ENCODE data around the gene IQSEC3.

Gene IQSEC3

DNA sequence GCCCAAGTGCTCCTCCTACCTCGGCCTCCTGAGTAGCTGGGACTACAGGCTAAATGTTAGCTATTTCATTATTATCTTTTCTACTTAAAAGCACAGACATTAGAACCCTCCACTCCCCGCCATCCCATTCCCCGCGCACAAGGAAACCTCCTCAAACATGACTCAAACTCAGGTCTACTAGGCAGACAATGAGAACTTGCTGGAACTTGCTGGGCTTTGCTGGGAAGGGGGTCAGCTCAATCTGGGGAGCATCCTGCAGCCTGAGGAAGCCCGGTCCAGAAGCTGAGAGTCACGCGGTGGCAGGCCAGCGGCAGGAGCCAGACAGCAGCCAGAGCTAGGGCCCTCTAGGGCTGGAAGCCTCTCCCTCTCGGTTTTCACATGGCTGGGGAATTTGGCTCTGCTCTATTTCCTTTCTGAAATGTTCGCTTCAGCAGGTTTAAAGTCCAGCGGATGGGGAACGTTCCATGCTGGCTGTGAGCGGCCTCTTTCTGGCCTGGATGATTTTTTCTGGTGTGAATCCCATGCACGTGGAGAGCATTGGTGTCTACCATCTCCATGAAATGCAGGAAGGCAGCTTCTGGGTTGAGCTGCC is 78.9 kb downstream of the IQSEC3 start:
- no peaks in the 10 kb centered on the region for H3K9me3 ChIP-seq
- DNase-seq: no peak
- H3K4me1 ChIP-seq: peaks cover 0 to 5% (median 0%) of the 10 kb centered on the region in 4 donors
- TF ChIP-seq, protein P1, sequence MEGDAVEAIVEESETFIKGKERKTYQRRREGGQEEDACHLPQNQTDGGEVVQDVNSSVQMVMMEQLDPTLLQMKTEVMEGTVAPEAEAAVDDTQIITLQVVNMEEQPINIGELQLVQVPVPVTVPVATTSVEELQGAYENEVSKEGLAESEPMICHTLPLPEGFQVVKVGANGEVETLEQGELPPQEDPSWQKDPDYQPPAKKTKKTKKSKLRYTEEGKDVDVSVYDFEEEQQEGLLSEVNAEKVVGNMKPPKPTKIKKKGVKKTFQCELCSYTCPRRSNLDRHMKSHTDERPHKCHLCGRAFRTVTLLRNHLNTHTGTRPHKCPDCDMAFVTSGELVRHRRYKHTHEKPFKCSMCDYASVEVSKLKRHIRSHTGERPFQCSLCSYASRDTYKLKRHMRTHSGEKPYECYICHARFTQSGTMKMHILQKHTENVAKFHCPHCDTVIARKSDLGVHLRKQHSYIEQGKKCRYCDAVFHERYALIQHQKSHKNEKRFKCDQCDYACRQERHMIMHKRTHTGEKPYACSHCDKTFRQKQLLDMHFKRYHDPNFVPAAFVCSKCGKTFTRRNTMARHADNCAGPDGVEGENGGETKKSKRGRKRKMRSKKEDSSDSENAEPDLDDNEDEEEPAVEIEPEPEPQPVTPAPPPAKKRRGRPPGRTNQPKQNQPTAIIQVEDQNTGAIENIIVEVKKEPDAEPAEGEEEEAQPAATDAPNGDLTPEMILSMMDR (IDR thresholded peaks at IDR 0.05): no peak
- H3K36me3 ChIP-seq: no peaks in the 10 kb centered on the region
- no peak overlapping the region for H3K4me3 ChIP-seq
- intact Hi-C loops (cut with DNase I; ENCODE audit: low total_unique reads): no loop called here
- peaks cover 0 to 5% of the 10 kb centered on the region in 2 donors for H3K27me3 ChIP-seq
- H3K27ac ChIP-seq: no peak overlapping the region

DNA sequence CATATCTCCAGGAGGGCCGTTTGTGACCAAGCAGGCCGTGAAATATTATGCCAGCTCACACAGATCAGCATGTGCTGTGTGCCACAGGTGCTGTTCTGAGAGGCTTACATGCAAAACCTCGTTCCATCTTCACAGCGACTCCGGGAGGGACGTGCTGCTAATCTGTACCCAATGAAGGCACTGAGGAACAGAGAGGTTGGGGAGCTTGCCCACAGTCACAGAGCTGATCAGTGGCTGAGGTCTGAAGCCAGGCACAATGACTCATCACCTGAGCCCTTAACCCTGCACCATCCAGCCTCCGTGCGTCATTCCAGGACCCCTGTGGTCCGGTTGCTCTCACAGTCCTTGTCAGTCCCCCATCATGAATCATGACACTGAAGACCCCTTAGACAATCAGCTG is 80.7 kb downstream of the IQSEC3 start:
- Histone ChIP-seq H3K9me3 (no peaks in the 10 kb centered on the region), H3K36me3 (no peaks in the 10 kb centered on the region), H3K4me1 (peaks cover 0 to 5% (median 0%) of the 10 kb centered on the region in 4 donors), H3K27me3 (no peaks in the 10 kb centered on the region), H3K4me3 (no peak overlapping the region), H3K27ac (no peak overlapping the region)
- intact Hi-C loops (cut with DNase I; ENCODE audit: low total_unique reads): no loop called here
- no peak for DNase-seq
- TF ChIP-seq, protein P1 (IDR thresholded peaks at IDR 0.05): no peak

DNA sequence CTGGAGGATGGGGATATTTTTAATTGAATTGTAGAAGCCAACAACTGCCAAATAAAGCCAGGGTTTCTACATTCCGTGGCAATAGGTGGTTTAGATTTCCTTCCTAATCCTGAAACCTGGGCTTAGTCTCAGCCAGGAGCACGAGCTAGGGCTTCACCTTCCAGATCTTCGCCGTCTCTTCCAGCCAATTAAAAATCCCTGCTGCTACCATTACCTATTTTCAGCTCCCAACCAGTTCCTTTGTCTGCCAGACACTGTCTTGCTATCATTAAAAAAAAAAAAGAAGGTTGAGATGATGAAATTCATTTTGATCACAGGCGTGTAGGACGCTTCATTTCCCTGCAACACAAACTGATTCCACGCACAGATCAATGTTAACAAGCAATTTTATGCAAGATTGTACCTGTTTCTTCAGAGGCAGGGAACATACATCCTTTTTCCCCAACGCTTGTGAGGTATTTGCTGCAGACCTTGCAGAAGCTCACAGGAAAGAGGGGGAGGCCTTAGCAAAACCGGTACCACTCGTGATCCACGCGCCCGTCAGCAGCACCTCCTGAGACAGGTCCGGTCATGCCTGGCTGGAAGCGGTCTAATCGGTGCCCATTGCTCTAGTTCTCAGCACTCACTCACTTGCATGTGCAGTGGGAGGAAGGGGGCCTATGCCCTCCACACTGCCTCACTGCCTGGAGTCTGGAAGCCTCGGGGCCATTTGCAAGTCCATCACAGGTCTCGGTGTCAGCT is 82.3 kb downstream of the IQSEC3 start:
- Histone ChIP-seq H3K36me3 (no peaks in the 10 kb centered on the region), H3K9me3 (no peaks in the 10 kb centered on the region), H3K4me3 (no peak overlapping the region), H3K27ac (no peak overlapping the region), H3K4me1 (peaks cover 0 to 5% (median 0%) of the 10 kb centered on the region in 4 donors), H3K27me3 (peaks cover 0 to 7% of the 10 kb centered on the region in 2 donors)
- intact Hi-C loops (cut with DNase I; ENCODE audit: low total_unique reads): no loop called here
- TF ChIP-seq, protein P1 (IDR thresholded peaks at IDR 0.05): no peak
- DNase-seq: no peak

DNA sequence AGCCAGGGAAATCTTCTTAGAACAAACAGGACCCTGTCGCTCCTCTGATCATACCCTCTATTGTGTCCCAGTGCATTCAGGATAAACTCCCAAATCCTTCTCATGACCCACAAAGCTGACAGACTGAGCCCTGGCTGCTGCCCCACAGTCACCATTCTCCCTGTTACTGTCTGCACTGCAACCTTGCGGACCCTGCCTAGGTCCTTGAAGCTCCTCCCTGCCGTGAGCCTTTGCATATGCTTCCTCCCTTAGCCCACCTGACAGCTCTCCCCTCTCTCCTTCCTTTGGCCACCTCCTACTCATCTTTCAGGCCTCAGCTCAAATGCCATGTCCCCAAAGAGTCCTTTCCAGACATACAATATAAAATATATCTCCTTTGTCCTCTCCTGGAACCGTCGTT is 85.0 kb downstream of the IQSEC3 start:
- intact Hi-C loops (cut with DNase I; ENCODE audit: low total_unique reads): no loop called here
- Histone ChIP-seq H3K9me3 (no peaks in the 10 kb centered on the region), H3K4me1 (peaks cover 0 to 5% (median 0%) of the 10 kb centered on the region in 4 donors), H3K4me3 (no peak overlapping the region), H3K27me3 (peaks cover 0 to 20% of the 10 kb centered on the region in 2 donors), H3K36me3 (no peaks in the 10 kb centered on the region), H3K27ac (no peak overlapping the region)
- TF ChIP-seq, protein P1 (IDR thresholded peaks at IDR 0.05): no peak
- DNase-seq: no peak

DNA sequence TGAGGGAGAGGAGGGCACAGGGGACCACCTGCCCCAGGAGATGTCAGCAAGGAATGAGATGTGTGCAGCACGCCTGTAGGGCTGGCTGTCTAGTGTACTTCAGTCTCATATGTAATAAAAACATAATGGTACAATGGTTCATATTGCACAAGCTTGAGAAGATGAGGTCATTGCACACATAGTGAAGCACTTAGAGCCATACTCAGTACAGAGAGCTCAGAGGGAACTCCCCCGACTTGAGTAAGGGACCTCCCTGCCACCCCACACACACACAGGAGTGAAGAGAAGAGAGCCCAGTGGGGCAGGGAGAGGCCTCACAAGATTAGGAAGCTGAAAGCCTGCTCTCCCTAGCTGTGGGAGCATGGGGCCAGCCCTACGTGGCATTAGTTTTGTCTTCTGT is 85.9 kb downstream of the IQSEC3 start:
- Histone ChIP-seq H3K27me3 (peaks cover 0 to 20% of the 10 kb centered on the region in 2 donors), H3K4me1 (peaks cover 0 to 5% (median 0%) of the 10 kb centered on the region in 4 donors), H3K9me3 (no peaks in the 10 kb centered on the region), H3K27ac (no peak overlapping the region), H3K36me3 (no peaks in the 10 kb centered on the region), H3K4me3 (no peak overlapping the region)
- TF ChIP-seq, protein P1 (IDR thresholded peaks at IDR 0.05): no peak
- intact Hi-C loops (cut with DNase I; ENCODE audit: low total_unique reads): no loop called here
- DNase-seq: no peak

Data from tibial artery (tissue), 4 donors.